ENCODE data around the gene MYL6. TPM values are rescaled to one million over a fixed set of nuclear protein-coding genes. Genes with fewer than 3 reads are reported as not detected.

MYL6 gene
- total RNA-seq, 1 experiment from 2014 or later: 554 TPM

GRCh38 chr12:56208006-56208405 is 49.8 kb downstream of the MYL6 start:
- intact Hi-C loops (cut with micrococcal nuclease): loop anchor here (5.0 kb wide), 1 partner anchor 254 kb away; no protein-coding TSS in a partner anchor
- no peak for TF ChIP-seq CEBPB (IDR thresholded peaks at IDR 0.05; ENCODE audit: low read depth)
- no peak for TF ChIP-seq ZBTB33 (IDR thresholded peaks at IDR 0.05; ENCODE audit: extremely low read depth, insufficient replicate concordance, low read length)
- TF ChIP-seq ELF1 (IDR thresholded peaks at IDR 0.05; ENCODE audit: borderline replicate concordance, low read depth): no peak
- no peak for TF ChIP-seq CBX3 (IDR thresholded peaks at IDR 0.05; ENCODE audit: low read depth)
- no peak for TF ChIP-seq ZFX (IDR thresholded peaks at IDR 0.05)
- no peak for TF ChIP-seq ZNF274 (IDR thresholded peaks at IDR 0.05; ENCODE audit: low read depth, low read length)
- TF ChIP-seq JUND (IDR thresholded peaks at IDR 0.05): no peak
- no peak for TF ChIP-seq EZH2phosphoT487 (IDR thresholded peaks at IDR 0.05; ENCODE audit: borderline replicate concordance)
- no peak for TF ChIP-seq TCF7L2 (IDR thresholded peaks at IDR 0.05; ENCODE audit: borderline replicate concordance, extremely low read depth, insufficient read depth, insufficient read length)
- TF ChIP-seq RAD21 (IDR thresholded peaks at IDR 0.05; ENCODE audit: low read depth): no peak
- TF ChIP-seq MAX (IDR thresholded peaks at IDR 0.05): no peak
- no peak for TF ChIP-seq SIN3A (IDR thresholded peaks at IDR 0.05; ENCODE audit: low read depth)
- TF ChIP-seq POLR2A (IDR thresholded peaks at IDR 0.05; ENCODE audit: borderline replicate concordance, extremely low read depth, insufficient read depth, insufficient read length): no peak
- no peak for TF ChIP-seq ATF3 (IDR thresholded peaks at IDR 0.05)
- TF ChIP-seq POLR2AphosphoS5 (IDR thresholded peaks at IDR 0.05; ENCODE audit: low read depth, low read length): no peak
- no peak for TF ChIP-seq FOSL1 (IDR thresholded peaks at IDR 0.05; ENCODE audit: low read depth)
- no peak for TF ChIP-seq EZH2 (IDR thresholded peaks at IDR 0.05)
- TF ChIP-seq CTCF (IDR thresholded peaks at IDR 0.05 in 2 of 3, conservative IDR thresholded peaks at IDR 0.05 in 1 of 3; ENCODE audit: borderline replicate concordance in 1 of 3, insufficient read depth in 1 of 3, low read depth in 2 of 3, low read length in 2 of 3): no peak
- no peak for TF ChIP-seq YY1 (IDR thresholded peaks at IDR 0.05; ENCODE audit: extremely low read depth, insufficient replicate concordance, low read depth, low read length)
- no peak for TF ChIP-seq REST (IDR thresholded peaks at IDR 0.05; ENCODE audit: low read depth)
- RAD21 ChIA-PET (ENCODE audit: low non-redundant PET in 1 of 2, low total read pairs in 2 of 2, uncharacterized antibody in 2 of 2, unreplicated experiment in 2 of 2): interaction anchor here in 1 of 2 experiments (0.5 kb wide), 1 partner anchor 18 kb away, joined by 4 read pairs; no protein-coding TSS in a partner anchor
- H3K4me2 ChIP-seq (ENCODE audit: low read length): no peak overlapping the region
- ATAC-seq (no peak), DNase-seq (ENCODE audit: low read depth, low spot score) (no peak)
- no peak overlapping the region for H3K9ac ChIP-seq (ENCODE audit: low read length)
- H3K27me3 ChIP-seq (ENCODE audit: insufficient read depth, low read length): no peaks in the 10 kb centered on the region
- H2AFZ ChIP-seq (ENCODE audit: low read depth, low read length, poor library complexity, severe bottlenecking): no peak overlapping the region
- H3K9me2 ChIP-seq (ENCODE audit: insufficient read depth): no peaks in the 10 kb centered on the region
- CTCF ChIA-PET: interaction anchor here (0.7 to 1.5 kb wide), 2 partner anchors 8 to 14 kb away, joined by 3 to 4 read pairs; partner anchors contain the start of gene RNF41
- peaks cover 28 to 31% of the 10 kb centered on the region in 2 experiments for H3K36me3 ChIP-seq (ENCODE audit: control insufficient read depth in 1 of 2, insufficient read depth in 2 of 2, low read length in 2 of 2)
- BruUV-seq (replicated peaks): no TSS peak
- POLR2A ChIA-PET: interaction anchor here (1.3 kb wide), 1 partner anchor 14 kb away, joined by 3 read pairs; the partner anchor contains the start of gene RNF41
- no peaks in the 10 kb centered on the region for H4K20me1 ChIP-seq (ENCODE audit: insufficient read depth)
- H3K27ac ChIP-seq (ENCODE audit: low read depth, low read length): no peak overlapping the region
- no peaks in the 10 kb centered on the region for H3K79me2 ChIP-seq (ENCODE audit: insufficient read depth, low read length)
- no peak overlapping the region for H3K4me3 ChIP-seq (replicated peaks in 1 of 2; ENCODE audit: low read depth in 1 of 2, low read length in 2 of 2)
- H3K9me3 ChIP-seq (ENCODE audit: control insufficient read depth in 1 of 2, insufficient read depth in 1 of 2, low read depth in 1 of 2, low read length in 2 of 2): no peaks in the 10 kb centered on the region
- H3K4me1 ChIP-seq (ENCODE audit: control insufficient read depth in 1 of 2, insufficient read depth in 2 of 2, low read length in 2 of 2): peaks cover 0 to 6% of the 10 kb centered on the region in 2 experiments; a peak in 2 of 4 replicates

All from HCT116 (cell line).